ENCODE data around the gene NTSR1. TPM values are rescaled to one million over a fixed set of nuclear protein-coding genes. Genes with fewer than 3 reads are reported as not detected.

NTSR1 gene
- total and polyA plus RNA-seq, 2 of the 13 experiments (the other 11 are each of a cell fraction or from before 2014, with no cell fraction given) = 0.09 to 0.12 TPM

- TF ChIP-seq ZBTB26 (CRISPR knock-in tag; IDR thresholded peaks at IDR 0.05; ENCODE audit: borderline replicate concordance) (no peak), KAT8 (CRISPR knock-in tag; IDR thresholded peaks at IDR 0.05) (no peak), CEBPB (IDR thresholded peaks at IDR 0.05; ENCODE audit: borderline replicate concordance, low read depth, low read length) (no peak), THRA (CRISPR knock-in tag; IDR thresholded peaks at IDR 0.05; ENCODE audit: borderline replicate concordance) (no peak), SOX6 (IDR thresholded peaks at IDR 0.05) (no peak), SOX6 (CRISPR knock-in tag; IDR thresholded peaks at IDR 0.05) (no peak), SRF (IDR thresholded peaks at IDR 0.05; ENCODE audit: low read depth, low read length) (no peak), AHR (CRISPR knock-in tag; IDR thresholded peaks at IDR 0.05) (no peak), ZNF75D (CRISPR knock-in tag; IDR thresholded peaks at IDR 0.05; ENCODE audit: borderline replicate concordance) (no peak), PAX8 (CRISPR knock-in tag; IDR thresholded peaks at IDR 0.05; ENCODE audit: borderline replicate concordance) (0 out of 2 replicates have a peak, but pooled peaks have one; percentile 47), ZBTB49 (CRISPR knock-in tag; IDR thresholded peaks at IDR 0.05; ENCODE audit: borderline replicate concordance) (no peak), LCORL (IDR thresholded peaks at IDR 0.05) (no peak), LCORL (CRISPR knock-in tag; IDR thresholded peaks at IDR 0.05) (peak; percentile 64; the same call in 1 of the 2 replicates), ZBTB34 (CRISPR knock-in tag; IDR thresholded peaks at IDR 0.05) (no peak), ZNF816 (CRISPR knock-in tag; IDR thresholded peaks at IDR 0.05; ENCODE audit: borderline replicate concordance) (no peak), MEIS2 (CRISPR knock-in tag; IDR thresholded peaks at IDR 0.05) (no peak; the same call in 1 of the 2 replicates), ZBTB8A (CRISPR knock-in tag; IDR thresholded peaks at IDR 0.05; ENCODE audit: borderline replicate concordance, low read depth) (no peak), EED (CRISPR knock-in tag; IDR thresholded peaks at IDR 0.05) (no peak), ZNF598 (CRISPR knock-in tag; IDR thresholded peaks at IDR 0.05; ENCODE audit: borderline replicate concordance) (no peak), PHF21A (CRISPR knock-in tag; IDR thresholded peaks at IDR 0.05) (0 out of 2 replicates have a peak, but pooled peaks have one; percentile 54), NPAS2 (CRISPR knock-in tag; IDR thresholded peaks at IDR 0.05; ENCODE audit: borderline replicate concordance) (no peak), EEA1 (CRISPR knock-in tag; IDR thresholded peaks at IDR 0.05; ENCODE audit: borderline replicate concordance) (no peak), NFATC3 (CRISPR knock-in tag; IDR thresholded peaks at IDR 0.05) (no peak)
Measured at GRCh38 chr20:62752671-62753501, 44.2 kb downstream of the NTSR1 start (continued).
